SKM-1 treated with dmso at 0.1 percent for 144 hours (cell line): ENCODE data around the gene MTFR1L.

Experiments
- DNase-seq: peaks from one replicate; lab custom pipeline; 2025; ENCODE audit not compliant: unreplicated experiment; lab: John Stamatoyannopoulos, UW

The MTFR1L gene

DNA sequence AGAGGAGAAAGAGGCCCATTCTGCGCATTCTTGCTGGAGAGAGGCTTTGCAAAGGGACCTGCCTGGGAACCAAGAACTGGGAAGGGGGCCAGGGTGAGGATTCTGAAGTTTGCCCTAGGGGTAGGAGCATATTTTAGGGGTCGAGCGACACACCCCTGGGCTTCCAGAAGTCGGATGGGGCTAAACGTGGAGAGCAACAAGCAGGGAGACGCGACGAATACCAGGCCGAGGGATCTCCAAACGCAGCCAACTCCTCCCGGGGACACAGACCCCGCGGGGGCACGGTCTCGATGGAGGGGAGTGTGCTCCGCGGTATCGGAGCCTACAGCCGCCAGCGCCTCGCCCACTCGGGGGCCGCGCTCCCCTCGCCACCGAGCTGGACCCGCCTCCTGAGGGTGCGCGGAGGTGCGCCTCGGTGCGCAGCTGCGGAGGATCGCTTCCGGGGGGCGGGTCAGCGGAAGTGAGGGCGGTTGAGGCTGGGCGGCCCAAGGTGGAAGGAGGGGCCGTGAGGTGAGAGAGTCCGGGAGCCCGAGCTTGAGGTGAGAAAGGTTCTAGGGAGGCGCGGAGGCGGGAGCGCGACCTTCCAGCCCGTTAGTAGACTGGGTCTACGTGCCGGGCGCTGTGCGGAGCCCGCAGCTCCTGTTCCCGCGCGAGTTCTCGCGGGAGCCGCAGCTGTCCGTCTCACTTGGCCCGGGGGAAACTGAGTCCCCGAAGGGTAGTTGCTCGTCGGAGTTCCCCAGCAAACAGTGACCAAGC lies at the start of gene MTFR1L:
MTFR1L (plus strand) TSS at position 464 of the 756 bp plus-strand sequence. CDS start 3,151 bp downstream, outside the sequence.
- peak; percentile 67 for DNase-seq

DNA sequence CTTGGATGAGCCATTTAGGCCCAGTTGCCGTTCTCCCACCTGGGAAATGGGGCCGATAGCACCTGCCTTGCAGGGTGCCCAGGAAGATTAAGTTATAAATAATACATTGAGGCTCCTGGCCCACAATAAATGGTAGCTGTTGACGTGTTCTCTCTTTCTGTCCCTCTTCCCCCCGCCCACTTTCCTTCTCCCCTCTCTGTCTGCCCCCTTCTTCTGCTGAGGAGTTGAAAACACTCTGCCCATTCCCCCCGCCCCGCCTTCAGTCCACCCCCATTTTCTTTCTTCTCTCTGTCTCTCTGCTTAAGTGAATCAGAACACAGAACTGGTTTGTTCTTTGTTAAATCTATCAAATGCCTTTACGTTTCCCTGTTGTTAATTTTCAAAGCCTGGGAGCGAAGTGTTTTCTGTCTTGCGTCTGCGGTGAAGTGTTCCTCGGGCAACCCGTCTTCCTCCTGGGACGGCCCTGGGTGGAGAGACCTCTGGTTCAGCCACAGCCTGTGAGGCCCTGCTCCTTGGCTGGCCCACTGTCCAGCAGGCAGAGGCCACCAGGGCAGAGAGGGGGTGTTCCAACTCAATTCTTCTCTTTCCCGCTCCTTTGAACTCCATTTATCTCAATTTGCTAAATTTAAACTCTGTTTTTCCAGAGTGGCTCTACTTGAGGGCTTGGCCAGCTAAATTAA lies 49.1 kb upstream of the MTFR1L start:
- no peak for DNase-seq

DNA sequence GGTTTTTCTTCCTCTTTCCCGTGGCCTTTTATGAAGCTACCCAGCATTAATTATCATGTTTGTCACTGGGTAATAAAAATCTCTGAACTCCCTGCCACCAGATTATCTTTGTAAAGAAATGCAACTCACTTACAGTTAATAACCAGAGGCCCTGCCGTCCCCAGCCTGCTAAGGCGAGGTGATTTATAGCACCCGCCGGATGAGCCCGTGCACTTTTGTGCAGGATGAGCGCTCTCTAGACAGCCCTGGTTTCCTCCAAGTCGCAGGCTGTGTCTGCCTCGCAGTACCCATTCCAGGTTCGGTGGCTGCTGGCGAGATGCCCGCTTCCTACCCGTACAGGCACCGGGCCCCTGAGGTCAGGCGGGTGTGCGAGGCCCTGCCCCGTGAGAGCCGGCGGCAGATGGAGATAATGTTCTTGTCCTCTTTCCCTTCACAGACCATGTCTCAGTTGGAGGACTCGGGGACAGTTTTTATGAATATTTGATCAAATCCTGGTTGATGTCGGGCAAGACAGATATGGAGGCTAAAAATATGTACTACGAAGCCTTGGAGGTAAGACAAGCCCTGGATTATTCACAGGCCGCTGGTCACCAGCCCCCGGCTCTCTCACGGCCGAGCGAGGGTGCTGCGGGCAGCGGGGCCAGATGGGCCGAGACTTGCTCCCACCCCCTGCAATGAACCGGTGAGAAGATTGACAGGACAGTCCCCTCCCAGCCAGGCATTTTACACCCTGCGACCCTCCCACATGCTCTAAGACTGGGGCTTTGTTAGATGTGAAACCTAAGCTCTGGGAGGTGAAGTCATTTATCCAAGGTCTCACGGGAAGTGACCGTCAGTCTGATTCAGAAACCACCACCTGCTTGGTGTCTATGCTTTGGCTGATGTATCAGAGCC lies 48.3 kb upstream of the MTFR1L start:
- no peak for DNase-seq

DNA sequence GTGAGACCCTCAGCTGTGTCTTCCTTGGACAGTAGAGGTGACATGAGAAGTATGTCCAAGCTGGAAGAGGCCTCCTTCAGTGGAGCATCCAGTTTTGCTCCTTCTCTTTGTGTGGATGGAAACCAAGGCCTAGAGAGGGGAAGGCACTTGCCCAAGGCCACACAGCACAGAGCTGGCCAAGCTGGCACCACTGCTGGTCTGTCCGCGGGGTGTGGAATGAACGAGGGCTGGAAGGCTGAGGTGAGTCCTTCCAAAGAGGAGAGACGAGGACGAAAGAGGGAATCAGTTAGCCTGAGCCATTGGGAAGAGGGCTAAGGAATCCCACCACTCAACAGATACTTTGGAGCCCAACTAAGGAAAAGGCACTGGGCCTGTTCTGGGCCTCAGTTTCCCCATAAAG lies 47.6 kb upstream of the MTFR1L start:
- no peak for DNase-seq

DNA sequence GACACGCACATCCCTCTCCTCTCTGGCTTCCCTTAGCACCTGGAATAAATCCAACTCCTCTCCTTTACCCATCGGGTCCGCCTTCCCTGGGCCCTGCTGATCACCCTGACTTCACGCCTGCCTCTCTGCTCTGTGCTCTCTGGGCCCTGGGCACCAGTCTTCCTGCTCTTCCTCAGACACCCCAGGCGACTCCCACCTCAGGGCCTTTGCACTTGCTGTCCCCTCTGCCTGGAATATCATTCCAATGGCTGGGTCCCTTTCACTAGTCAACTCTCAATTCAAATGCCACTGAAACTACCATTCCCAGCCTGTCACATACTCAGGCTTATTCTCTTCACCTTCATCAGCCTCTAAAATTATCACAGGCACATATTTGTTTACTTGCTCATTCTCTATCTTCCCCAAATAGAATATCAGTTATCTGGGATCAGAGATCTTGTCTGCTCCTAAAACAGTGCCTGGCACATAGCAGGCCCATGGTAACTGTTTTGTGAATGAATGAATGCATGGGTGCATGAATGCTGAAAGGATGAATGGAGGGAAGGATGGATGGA lies 47.0 kb upstream of the MTFR1L start:
- DNase-seq: no peak

DNA sequence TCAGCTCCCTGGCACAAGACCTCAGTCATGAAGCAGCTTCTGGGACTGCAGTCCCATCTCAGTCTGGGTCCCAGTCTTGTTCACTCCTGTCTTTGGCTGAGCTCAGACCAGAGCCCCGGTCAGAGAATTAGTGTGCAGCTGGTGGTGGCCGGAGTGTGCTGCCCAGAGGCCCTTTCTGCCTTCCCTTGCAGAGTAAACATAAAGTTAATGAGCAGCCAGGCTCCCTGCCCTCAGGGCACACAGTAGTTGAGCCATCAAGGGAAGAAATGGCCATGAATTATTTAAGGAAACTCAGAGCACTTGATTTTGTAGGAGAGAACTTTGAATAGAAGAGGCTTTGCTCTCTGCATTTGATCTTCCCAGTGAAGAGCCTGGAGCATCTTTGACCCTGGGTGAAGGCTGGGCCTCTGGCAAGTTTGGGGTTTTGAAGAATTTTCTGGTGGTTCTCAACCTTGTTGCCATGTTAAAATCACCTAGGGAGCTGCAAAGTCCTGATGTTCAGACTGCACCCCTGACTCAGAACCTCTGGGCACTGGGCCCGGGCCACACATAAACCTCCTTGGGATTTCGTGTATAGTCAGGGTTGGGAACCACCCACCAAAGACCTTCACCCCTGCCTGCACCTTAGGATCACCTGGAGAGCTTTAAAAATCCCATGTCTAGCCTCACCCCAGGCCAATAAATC lies 46.2 kb upstream of the MTFR1L start:
- DNase-seq: no peak

DNA sequence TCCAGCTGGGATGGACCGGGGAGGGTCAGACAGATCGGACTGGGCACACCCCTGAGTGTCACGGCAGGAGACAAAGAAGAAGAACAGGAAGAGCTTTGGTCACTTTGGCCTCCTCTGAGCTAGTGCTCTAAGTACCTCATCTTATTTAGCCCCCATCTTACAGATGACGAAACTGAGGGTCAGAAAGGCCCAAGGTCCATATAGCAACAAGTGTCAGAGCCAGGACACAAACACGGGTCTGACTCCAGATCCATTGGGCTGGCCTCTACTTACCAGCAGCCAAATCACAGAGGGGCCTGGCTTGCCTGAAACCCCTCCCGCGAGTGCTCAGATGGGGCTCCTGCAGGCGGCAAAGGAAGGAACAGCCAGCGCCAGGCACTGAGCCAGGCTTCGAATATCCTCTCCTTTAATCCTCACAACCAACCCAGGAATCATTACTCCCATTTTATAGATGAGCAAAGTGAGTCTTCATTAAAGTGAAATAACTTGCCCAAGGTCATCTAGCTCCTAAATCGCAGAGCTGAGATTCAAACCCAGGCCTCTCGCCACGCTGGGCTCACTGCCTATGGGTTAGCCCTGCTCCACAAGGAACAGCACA lies 45.4 kb upstream of the MTFR1L start:
- no peak for DNase-seq

DNA sequence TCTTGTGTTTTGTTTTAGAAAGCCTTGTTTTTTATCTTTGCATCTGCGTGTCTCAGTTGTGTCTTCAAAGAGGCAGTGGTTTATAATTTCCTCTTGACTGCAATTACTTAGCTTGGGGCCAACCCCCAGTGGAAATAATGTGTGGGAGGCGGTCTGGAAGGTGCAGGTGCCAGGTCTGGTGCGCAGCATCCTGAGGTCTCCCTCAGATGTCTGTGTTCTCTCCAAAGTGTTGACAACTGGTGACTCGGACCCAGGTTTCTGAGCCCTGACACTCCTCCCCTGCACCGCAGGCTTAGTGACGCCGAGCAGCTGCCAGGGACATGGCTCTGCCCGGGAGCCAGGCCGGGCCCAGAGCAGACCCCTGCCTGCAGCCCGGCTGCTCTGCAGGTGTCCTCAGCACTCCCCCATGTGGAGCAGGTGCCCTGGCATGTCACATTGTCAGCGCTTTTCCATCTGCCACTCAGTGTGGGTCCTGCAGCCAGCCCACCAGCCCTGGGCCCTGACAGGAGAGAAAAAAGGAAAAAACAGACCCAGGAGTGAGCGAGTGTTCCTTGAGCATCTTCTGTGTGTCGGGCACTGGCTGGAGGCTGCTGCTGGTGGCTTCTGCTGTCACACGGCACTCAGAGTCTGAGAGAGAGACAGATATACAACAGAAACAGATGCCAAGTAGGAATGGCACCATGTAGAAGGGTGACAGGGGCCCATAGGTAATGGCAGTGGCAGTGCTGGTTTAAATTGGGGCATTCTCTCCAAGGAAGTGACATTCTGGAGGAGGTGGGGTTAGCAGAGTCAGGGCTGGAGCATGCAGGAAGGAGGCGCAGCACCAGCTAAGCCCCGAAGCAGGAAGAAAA lies 44.6 kb upstream of the MTFR1L start:
- DNase-seq: no peak

DNA sequence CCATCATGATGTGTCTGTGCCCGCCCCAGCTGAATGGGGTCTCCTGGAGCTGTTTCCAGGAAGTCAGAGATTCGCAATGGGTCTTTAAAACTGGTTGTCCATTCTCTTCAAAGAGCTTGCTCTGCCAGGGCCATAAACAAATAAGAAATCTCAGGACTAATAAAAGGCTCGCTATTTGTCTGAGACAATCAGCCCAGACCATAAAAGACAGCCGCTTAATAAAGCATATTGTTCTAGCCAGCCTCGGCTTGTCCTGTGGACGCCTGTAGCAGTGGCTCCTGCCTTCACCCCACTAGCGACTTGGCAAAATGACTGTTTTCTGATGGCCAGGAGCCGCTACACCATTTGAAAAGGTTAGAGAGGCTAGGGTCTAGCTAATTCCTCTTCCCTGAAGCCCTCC lies 40.4 kb upstream of the MTFR1L start:
- no peak for DNase-seq

DNA sequence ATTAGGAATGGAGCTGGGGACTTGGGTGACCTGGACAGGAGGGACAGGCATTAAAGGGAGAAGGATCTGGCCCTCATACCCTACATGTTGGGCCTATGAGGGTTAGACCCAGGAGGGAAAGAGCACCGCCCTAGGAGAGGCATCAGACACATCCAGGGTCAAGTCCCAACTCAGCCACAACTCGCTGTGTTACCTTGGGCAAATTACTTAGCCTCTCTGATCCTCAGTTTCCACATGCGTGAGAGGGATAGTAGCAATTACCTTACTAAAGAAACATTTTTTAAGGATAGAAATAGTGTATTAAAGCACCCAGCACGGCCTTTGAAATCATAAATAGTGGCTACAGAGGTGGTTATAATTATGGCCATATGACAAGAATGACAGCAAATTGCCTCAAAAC lies 39.9 kb upstream of the MTFR1L start:
- no peak for DNase-seq

DNA sequence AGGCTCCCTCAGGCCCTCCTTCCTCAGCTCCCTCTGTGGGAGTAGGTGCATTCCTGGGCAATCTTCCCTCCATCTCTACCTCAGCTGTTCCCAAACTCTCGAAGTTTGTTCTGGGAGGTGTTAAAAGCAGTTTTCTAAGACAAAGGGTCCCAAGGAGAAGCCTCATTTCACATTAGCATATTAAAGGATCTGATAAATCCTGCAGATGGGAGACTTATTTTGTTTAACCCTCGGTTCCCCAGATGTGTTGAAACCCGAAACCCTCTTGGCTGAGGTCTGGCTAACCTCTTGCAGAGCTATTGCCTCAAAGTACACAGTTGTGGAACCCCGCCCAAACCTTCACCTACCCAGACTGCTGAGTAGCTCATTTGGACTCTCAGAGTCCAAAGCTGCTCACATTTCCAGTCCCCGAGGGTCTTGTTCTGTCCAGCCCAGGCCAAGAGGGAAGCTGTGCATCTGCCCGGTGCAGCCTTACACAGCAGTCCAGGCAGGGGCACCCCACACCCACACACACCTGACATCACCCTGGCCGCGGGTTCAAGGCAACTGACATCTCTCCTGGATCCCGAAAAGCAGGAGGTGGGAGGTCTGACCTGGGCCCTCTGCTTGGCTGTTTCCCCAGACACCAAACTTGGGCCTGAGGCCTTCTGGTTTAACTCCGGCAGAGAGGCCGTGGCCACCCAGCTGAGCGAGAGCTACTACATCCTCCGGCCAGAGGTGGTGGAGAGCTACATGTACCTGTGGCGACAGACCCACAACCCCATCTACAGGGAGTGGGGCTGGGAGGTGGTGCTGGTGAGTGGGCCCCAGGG lies 39.2 kb upstream of the MTFR1L start:
- no peak for DNase-seq

DNA sequence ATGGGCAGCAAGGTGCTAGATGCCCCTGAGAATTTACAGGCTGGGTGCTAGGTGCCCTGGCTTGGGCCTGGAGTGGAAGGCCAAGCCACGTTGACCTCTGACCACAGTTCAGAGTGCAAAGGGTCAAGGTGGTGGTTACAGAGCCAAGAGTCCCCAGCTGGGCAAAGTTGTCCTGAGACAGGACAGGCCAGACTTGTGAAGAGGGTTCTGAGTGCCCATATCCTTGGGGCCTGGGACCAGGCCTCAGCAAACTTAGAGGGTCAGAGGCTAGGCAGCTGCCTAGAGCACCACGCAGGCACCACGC lies 38.7 kb upstream of the MTFR1L start:
- no peak for DNase-seq

DNA sequence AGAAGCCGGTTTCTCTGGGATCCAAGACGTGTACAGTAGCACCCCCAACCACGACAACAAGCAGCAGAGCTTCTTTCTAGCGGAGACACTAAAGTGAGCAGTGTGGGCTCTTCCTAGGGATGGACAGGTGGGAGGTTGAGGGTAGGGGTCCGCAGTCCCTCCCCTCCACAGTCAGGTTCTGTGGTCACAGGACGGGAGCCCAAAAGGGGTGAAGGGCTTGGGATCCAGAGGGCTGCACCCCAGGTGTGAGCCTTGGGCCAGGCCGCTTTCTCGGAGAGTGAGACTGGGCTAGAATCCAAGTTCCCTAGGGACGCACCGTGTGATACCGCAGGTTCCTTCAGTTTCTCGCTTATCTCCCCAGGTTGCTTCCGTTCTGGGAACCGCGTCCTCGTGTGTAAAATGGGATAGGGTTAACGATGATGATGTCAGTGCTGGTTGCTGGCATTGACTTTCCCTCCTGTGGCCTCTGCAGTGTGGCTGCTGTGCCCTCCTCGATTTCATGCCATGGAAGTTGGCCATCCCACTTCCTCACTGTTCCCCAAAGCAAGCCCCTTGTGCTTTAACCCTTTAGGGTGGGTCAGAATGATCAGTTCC lies 37.0 kb upstream of the MTFR1L start:
- no peak for DNase-seq

DNA sequence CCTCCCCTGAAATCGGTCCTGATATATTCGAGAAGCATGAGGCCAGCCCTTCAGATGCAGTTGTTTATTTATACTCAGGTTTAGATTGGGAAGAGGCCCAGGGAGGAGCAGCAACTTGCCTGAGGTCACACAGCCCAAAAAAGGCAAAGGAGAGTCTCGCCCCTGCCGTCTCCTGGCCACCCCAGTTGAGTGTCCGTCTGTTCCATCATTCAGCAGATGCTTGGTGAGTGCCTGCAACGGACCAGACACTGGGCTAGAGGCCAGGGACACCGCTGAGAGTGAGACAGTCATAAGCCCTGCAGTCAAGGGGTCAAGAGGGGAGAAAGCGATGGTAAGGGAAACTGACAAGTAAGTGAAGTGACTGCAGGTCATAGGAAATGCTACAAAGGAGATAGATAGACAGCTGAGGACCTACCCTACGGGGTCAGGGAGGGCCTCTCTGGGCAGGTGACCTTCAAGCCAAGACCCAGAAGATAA lies 35.1 kb upstream of the MTFR1L start:
- no peak for DNase-seq

DNA sequence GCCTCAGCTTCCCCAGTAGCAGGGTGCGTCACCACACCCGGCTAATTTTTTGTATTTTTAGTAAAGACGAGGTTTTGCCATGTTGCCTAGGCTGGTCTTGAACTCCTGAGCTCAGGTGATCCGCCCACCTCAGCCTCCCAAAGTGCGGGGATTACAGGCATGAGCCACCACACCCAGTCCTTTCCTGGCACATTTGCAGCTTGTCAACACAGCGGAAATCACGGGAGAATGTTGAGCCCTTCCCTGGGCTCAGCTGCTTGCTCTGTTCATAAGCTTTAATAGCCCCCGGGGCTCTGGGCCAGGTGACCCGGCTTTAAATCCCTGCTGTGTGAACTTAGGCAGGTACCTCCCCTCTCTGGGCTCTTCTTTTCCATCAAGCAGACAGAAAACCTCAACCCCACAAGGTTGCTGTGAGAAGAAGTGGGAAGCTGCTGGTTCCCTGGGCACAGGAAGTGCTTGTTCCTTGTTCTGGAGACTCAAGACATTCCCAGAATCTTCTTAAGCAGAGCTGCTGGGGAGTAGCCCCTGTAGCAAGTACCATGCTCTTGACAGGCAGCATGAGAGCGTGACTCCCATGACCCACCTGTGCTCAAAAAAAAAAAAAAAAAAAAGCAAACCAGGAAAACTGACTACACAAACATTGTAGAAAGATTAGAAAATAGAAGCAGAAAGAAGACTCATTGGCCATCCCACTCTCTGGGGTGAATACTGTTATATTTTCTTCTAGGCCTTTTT lies 34.3 kb upstream of the MTFR1L start:
- DNase-seq: no peak

DNA sequence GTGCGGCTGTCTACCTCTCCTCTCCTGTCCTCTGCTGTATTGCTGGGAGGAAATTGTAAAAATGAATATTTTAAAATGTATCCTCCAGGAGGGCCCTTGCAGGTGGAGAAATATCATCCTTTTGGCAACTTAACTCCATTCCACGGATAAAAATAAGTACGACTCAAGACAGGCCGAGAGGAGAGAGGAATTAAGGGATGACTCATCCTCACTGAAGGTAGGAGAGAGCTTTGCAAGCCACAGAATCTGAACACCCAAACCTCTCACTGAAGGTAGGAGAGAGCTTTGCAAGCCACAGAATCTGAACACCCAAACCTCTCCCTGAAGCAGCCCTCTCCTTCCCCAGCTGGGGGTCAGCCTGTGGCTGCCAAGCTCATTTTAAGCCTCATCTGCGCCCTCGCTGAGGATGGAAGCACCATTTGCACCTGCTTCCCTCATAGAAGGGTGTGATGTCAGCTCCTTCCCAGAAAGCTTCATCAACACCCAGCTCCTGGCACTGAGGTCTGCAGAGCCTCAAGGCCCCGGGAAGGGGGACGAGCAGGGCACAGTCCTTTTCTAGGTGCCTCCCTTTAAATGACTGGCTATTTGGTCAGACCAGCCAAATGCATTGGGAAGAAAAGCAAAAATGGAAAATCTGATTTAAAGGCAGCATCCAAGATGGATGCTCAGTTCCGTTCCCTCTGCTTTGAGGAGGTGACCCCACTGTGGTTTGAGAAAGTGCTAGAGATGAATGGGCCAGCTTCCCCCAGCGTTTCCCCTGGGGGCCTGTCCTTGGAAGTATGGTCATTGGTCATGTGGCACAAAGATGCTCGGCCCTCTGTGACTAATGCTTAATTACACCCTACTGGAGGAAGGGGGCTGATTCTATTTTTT lies 32.6 kb upstream of the MTFR1L start:
- DNase-seq: no peak

DNA sequence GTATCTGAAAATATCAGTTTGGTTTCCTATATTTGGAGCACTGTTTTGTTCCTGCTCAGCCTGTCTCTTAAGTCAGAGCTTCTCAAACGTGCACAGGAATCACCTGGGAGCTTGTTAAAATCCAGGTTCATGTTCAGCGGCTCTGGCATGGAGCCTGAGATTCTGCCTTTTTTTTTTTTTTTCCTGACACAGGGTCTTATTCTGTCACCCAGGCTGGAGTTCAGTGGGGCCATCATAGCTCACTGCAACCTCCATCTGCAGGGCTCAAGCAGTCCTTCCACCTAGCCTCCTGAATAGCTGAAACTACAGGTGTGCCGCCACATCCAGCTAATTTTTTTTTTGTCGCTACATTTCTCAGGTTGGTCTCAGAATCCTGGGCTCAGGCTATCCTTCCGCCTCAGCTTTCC lies 32.0 kb upstream of the MTFR1L start:
- DNase-seq: no peak
